ENCODE data around the gene HRH1. TPM values are rescaled to one million over a fixed set of nuclear protein-coding genes. Genes with fewer than 3 reads are reported as not detected.
"Not testable (repeated sequence)": the region's sequence is repeated elsewhere in the genome, so short reads cannot be mapped to it uniquely, and the experiment has no call there.

The HRH1 gene
- total RNA-seq, 2 donors from 2014 or later, result 7.2 to 20.4 TPM

DNA sequence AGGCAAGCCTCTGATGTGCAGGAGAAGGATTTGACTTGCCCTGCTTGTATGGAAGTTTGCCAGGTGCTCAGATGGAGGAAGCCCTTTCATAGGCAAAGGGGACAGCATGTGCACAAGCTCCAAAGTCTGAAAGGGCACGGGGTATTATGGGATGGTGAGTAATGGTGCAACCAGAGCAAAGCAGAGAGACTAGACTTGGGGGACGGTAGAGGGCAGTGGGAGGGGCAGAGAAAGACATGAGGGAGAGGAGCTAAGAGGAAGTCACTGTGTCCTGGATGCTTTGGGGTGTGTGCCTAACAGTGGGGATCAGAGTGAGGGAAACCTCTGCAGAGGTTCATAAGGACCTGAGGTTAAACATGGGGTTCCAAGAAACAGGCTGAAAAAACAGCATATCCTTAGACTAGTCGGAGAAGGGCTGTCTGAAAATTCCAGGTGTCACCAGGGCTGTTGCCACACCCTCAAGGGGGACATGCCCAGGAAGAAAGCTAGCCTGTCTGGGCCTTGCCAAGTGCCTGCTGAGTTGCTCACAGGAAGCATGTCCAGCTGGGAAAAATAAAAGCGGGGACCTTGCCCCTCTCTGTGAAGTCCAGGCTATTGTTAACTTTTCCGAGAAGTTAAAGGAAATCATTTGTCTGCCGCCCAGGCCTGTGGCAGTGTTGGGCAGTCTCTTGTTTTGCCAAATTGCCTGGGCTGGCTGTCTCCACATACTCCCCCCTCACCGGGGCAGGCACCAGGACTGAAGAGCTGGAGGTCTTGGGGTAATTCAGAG is 47.1 kb downstream of the HRH1 start:
- no peaks in the 10 kb centered on the region for H3K4me1 ChIP-seq
- H3K4me3 ChIP-seq, result no peak overlapping the region
- H3K9ac ChIP-seq (ENCODE audit: low read depth in 2 of 2, low read length in 2 of 2), result no peak overlapping the region

DNA sequence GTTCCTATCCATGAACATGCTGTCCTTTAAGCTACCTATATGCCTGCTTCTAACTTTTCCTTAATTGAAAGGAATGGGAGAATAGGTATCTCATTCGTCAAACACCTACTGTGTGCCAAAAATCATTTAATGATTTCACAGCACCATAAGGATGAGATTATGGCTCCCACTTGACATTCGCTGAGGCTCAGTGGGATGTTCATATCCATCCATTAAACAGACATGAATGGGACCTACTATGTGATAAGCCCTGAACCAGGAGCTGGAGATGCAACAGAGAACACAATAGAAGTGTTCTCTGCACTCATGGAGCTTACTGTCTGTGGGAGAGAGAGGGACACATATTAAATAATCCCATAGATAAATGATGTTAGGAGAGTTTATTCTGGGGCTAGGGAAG is 49.7 kb downstream of the HRH1 start:
- intact Hi-C loops (cut with DNase I), result no loop called here
- Histone ChIP-seq H3K4me1 (no peaks in the 10 kb centered on the region), H3K9ac (ENCODE audit: low read depth in 2 of 2, low read length in 2 of 2) (no peak overlapping the region), H3K27me3 (no peaks in the 10 kb centered on the region), H3K4me3 (no peak overlapping the region), H3K36me3 (no peaks in the 10 kb centered on the region), H3K9me3 (no peaks in the 10 kb centered on the region), H3K27ac (no peak overlapping the region)
- no peak for DNase-seq
- TF ChIP-seq, protein P1, sequence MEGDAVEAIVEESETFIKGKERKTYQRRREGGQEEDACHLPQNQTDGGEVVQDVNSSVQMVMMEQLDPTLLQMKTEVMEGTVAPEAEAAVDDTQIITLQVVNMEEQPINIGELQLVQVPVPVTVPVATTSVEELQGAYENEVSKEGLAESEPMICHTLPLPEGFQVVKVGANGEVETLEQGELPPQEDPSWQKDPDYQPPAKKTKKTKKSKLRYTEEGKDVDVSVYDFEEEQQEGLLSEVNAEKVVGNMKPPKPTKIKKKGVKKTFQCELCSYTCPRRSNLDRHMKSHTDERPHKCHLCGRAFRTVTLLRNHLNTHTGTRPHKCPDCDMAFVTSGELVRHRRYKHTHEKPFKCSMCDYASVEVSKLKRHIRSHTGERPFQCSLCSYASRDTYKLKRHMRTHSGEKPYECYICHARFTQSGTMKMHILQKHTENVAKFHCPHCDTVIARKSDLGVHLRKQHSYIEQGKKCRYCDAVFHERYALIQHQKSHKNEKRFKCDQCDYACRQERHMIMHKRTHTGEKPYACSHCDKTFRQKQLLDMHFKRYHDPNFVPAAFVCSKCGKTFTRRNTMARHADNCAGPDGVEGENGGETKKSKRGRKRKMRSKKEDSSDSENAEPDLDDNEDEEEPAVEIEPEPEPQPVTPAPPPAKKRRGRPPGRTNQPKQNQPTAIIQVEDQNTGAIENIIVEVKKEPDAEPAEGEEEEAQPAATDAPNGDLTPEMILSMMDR (IDR thresholded peaks at IDR 0.05), result no peak

More for the DNA sequence above, 47.1 kb downstream of the HRH1 start:
- H3K27me3 ChIP-seq, result no peaks in the 10 kb centered on the region
- H3K36me3 ChIP-seq, result no peaks in the 10 kb centered on the region
- TF ChIP-seq, protein P1 (IDR thresholded peaks at IDR 0.05), result no peak
- DNase-seq, result no peak
- intact Hi-C loops (cut with DNase I), result no loop called here
- no peaks in the 10 kb centered on the region for H3K9me3 ChIP-seq
- H3K27ac ChIP-seq, result no peak overlapping the region

DNA sequence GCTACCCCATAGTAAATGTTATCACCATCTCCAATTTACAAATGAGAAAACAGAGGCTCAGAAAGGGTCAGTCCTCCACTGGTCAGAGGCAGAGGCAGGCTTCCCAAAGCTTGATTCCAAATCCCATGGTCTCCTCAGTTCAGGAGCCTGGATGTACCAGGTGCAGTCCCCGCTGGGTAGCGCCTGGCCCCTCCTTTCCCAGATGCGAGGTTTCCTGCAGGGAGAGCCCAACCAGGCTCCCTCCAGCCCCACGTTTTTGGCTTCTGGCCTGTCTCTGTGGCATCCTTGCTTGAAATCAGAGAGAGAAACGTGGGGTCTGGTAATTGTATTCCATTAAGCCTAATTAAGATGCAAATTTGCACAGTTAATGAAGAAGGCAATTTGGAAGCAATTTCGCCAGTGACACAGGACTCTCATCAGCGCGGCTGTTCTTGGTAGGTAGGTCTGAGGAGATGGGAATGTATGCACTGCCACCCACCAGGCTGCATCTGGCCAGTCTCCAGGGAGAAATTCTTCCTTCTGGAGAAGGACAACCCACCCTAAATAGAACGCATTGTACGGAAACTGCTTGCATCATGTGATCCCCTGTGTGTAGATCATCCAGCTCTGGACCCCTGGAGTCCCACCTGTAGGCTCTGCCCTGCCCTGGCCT is 50.5 kb downstream of the HRH1 start:
- Histone ChIP-seq H3K36me3 (no peaks in the 10 kb centered on the region), H3K9me3 (no peaks in the 10 kb centered on the region), H3K4me3 (no peak overlapping the region), H3K27ac (no peak overlapping the region), H3K27me3 (no peaks in the 10 kb centered on the region), H3K4me1 (no peaks in the 10 kb centered on the region), H3K9ac (ENCODE audit: low read depth in 2 of 2, low read length in 2 of 2) (no peak overlapping the region)
- TF ChIP-seq, protein P1 (IDR thresholded peaks at IDR 0.05), result no peak
- intact Hi-C loops (cut with DNase I), result no loop called here
- no peak for DNase-seq

DNA sequence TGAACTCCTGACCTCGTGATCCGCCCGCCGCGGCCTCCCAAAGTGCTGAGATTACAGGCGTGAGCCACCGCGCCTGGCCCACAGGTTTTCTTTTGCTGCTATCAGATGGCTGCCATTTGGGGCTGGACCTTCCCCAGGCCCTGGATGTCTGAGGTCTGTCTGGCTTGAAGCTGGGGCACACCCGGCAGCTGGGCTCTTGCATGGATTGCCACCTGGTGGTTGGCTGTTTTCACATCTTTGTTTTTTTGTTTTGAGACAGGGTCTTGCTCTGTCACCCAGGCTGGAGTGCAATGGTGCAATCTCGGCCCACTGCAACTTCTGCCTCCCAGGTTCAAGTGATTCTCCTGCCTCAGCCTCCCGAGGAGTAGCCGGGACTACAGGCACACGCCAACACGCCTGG is 51.6 kb downstream of the HRH1 start:
- H3K4me3 ChIP-seq; H3K4me1 ChIP-seq; DNase-seq; intact Hi-C loops (cut with DNase I); H3K9ac ChIP-seq (ENCODE audit: low read depth in 2 of 2, low read length in 2 of 2); H3K36me3 ChIP-seq; H3K27me3 ChIP-seq; H3K9me3 ChIP-seq; H3K27ac ChIP-seq: not testable (repeated sequence)

DNA sequence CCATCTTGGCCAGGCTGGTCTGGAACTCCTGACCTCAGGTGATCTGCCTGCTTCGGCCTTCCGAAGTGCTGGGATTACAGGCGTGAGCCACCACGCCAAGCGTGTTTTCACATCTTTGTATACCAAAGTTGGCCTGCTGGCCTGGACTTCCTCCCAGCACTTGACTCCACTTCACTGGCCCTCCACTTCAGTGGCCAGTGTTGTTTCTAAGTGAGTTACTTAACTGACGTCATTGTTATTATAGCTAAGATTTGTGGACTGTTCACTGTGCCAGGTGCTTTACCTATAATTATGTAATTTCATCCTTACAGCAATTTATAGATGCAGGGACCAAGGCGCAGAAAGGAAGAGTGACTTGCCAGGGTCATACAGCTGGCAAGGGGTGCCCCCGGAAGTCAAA is 52.0 kb downstream of the HRH1 start:
- Histone ChIP-seq H3K27me3 (no peaks in the 10 kb centered on the region), H3K36me3 (no peaks in the 10 kb centered on the region), H3K9me3 (no peaks in the 10 kb centered on the region), H3K27ac (no peak overlapping the region), H3K9ac (ENCODE audit: low read depth in 2 of 2, low read length in 2 of 2) (no peak overlapping the region), H3K4me3 (no peak overlapping the region), H3K4me1 (no peaks in the 10 kb centered on the region)
- intact Hi-C loops (cut with DNase I), result no loop called here
- TF ChIP-seq, protein P1 (IDR thresholded peaks at IDR 0.05), result no peak
- no peak for DNase-seq

DNA sequence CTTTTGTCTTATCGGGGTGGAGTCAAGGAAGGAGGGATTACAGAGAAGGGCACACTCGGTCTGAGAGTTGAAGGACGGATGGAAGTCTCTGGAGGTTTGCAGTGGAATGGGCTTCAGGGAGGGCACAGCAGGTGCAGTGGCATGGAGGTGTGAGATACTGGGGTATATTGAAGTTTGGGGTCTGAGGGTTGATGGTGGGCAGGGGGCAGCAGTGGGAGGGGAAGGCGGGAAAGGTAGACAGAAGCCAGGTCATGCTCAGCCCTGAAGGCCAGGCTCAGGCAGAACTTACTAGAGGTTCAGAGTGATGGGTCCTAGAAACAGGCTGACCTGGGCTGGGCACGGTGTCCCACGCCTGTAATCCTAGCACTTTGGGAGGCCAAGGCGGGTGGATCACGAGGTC is 52.7 kb downstream of the HRH1 start:
- Histone ChIP-seq H3K27me3 (no peaks in the 10 kb centered on the region), H3K9ac (ENCODE audit: low read depth in 2 of 2, low read length in 2 of 2) (no peak overlapping the region), H3K36me3 (no peaks in the 10 kb centered on the region), H3K9me3 (no peaks in the 10 kb centered on the region), H3K27ac (no peak overlapping the region), H3K4me3 (no peak overlapping the region), H3K4me1 (no peaks in the 10 kb centered on the region)
- DNase-seq, result no peak
- intact Hi-C loops (cut with DNase I), result no loop called here
- TF ChIP-seq, protein P1 (IDR thresholded peaks at IDR 0.05), result no peak
